ENCODE data around the gene CXCL16. TPM values are rescaled to one million over a fixed set of nuclear protein-coding genes. Genes with fewer than 3 reads are reported as not detected.

The CXCL16 gene
- 51.3 TPM for total RNA-seq
- long read RNA-seq, transcript CXCL16-201 (6 exons, 2,222 nt), result major isoform, 166 of 231 reads
- long read RNA-seq, transcript CXCL16-203 (5 exons, 1,668 nt), result minor isoform, 24 of 231 reads
- long read RNA-seq, partial matches to known transcripts, result 34 of 231 reads
- long read RNA-seq, other reads (novel, unspliced or antisense), result 5 of 231 reads

GRCh38 chr17:4739122-4740024 is at the start of gene CXCL16, which contains the start of gene ZMYND15:
Gene CXCL16 (minus strand): TSS chr17:4739928. CDS start chr17:4739339, 589 bp downstream.
Gene ZMYND15 (plus strand): TSS chr17:4739833. CDS start chr17:4740549, 716 bp downstream.
- DNase-seq (ENCODE audit: low spot score), result peak; percentile 92

- no peak for DNase-seq (ENCODE audit: low spot score)
Observed at GRCh38 chr17:4788807-4789700, 49.3 kb upstream of the CXCL16 start, which contains the start of gene GLTPD2. Gene GLTPD2 (plus strand): TSS chr17:4788964. CDS start chr17:4789012, 48 bp downstream.

- DNase-seq (ENCODE audit: low spot score), result no peak
Observed at GRCh38 chr17:4788159-4788806, 48.6 kb upstream of the CXCL16 start.

GRCh38 chr17:4786516-4786915 is 46.8 kb upstream of the CXCL16 start:
- no peak for DNase-seq (ENCODE audit: low spot score)

GRCh38 chr17:4786106-4786511 is 46.4 kb upstream of the CXCL16 start, which contains the start of gene VMO1:
Gene VMO1 (minus strand): TSS chr17:4786364. CDS start chr17:4786352, 12 bp downstream.
- DNase-seq (ENCODE audit: low spot score), result no peak

- DNase-seq (ENCODE audit: low spot score), result no peak
Observed at GRCh38 chr17:4785311-4786105, 45.8 kb upstream of the CXCL16 start.

GRCh38 chr17:4782652-4783051 is 42.9 kb upstream of the CXCL16 start:
- DNase-seq (ENCODE audit: low spot score), result no peak

- no peak for DNase-seq (ENCODE audit: low spot score)
Observed at GRCh38 chr17:4780325-4780955, 40.7 kb upstream of the CXCL16 start.

- DNase-seq (ENCODE audit: low spot score), result no peak
Observed at GRCh38 chr17:4777969-4778760, 38.4 kb upstream of the CXCL16 start.

- DNase-seq (ENCODE audit: low spot score), result no peak
Observed at GRCh38 chr17:4772235-4772613, 32.5 kb upstream of the CXCL16 start.

- no peak for DNase-seq (ENCODE audit: low spot score)
Observed at GRCh38 chr17:4771519-4772234, 31.9 kb upstream of the CXCL16 start, which contains the start of gene TM4SF5. Gene TM4SF5 (plus strand): TSS chr17:4771886. CDS start chr17:4771923, 37 bp downstream.

GRCh38 chr17:4769628-4770027 is 29.9 kb upstream of the CXCL16 start:
- no peak for DNase-seq (ENCODE audit: low spot score)

- DNase-seq (ENCODE audit: low spot score), result no peak
Observed at GRCh38 chr17:4768298-4768697, 28.6 kb upstream of the CXCL16 start.

- DNase-seq (ENCODE audit: low spot score), result no peak
Observed at GRCh38 chr17:4766723-4767122, 27.0 kb upstream of the CXCL16 start.

- DNase-seq (ENCODE audit: low spot score), result no peak
Observed at GRCh38 chr17:4766201-4766600, 26.5 kb upstream of the CXCL16 start.

- no peak for DNase-seq (ENCODE audit: low spot score)
Observed at GRCh38 chr17:4764595-4764994, 24.9 kb upstream of the CXCL16 start.

- no peak for DNase-seq (ENCODE audit: low spot score)
Observed at GRCh38 chr17:4759776-4760236, 20.1 kb upstream of the CXCL16 start.

- no peak for DNase-seq (ENCODE audit: low spot score)
Observed at GRCh38 chr17:4753392-4753791, 13.7 kb upstream of the CXCL16 start.

Data from mesenteric fat pad (tissue), 1 donor.